Neural cell (in vitro differentiated cells): Measurements from ENCODE around the gene LAP3. TPM values are rescaled to one million over a fixed set of nuclear protein-coding genes. Genes with fewer than 3 reads are reported as not detected.
A peak's percentile ranks its signal among the peaks of the same experiment; 100 is the strongest.

Source experiments
- H2AFZ ChIP-seq: fragments of 200-600, 300-800 bp; sonication (generic), shearing (Covaris generic); 2 replicates; pipeline ENCODE4 v1.6.0; 2014; ENCODE audit warnings: low read depth, mild to moderate bottlenecking, antibody characterized with exemption, low read length, moderate library complexity
- H3F3A ChIP-seq: fragments of 200-600 bp; shearing (Covaris generic); 2 replicates; pipeline ENCODE4 v1.6.1; 2016; ENCODE audit warnings: mild to moderate bottlenecking, moderate library complexity, mixed read lengths, antibody characterized with exemption, low read length; ENCODE audit not compliant: insufficient read depth, poor library complexity, severe bottlenecking
- H3K27ac ChIP-seq: fragments of 200-600, 300-800 bp; sonication (generic), shearing (Covaris generic); 2 replicates; pipeline ENCODE4 v1.5.1; 2014; ENCODE audit warnings: mild to moderate bottlenecking, low read length, moderate library complexity
- H3K27me3 ChIP-seq: fragments of 300-800, 200-600 bp; sonication (generic), shearing (Covaris generic); 2 replicates; pipeline ENCODE4 v1.6.0; 2014; ENCODE audit warnings: mild to moderate bottlenecking, low read depth, low read length, moderate library complexity; ENCODE audit not compliant: insufficient read depth
- H3K36me3 ChIP-seq: fragments of 300-800, 200-600 bp; sonication (generic), shearing (Covaris generic); 2 replicates; pipeline ENCODE4 v1.5.1; 2014; ENCODE audit warnings: mild to moderate bottlenecking, antibody characterized with exemption, low read length, moderate library complexity; ENCODE audit not compliant: insufficient read depth
- H3K4me2 ChIP-seq: fragments of 300-800, 200-600 bp; sonication (generic), shearing (Covaris generic); 2 replicates; pipeline ENCODE4 v1.6.0; 2014; ENCODE audit warnings: mild to moderate bottlenecking, low read length
- H3K4me3 ChIP-seq: fragments of 300-800, 200-600 bp; sonication (generic), shearing (Covaris generic); 2 replicates; pipeline ENCODE4 v1.5.1; 2014; ENCODE audit warnings: mild to moderate bottlenecking, low read length, moderate library complexity
- H3K79me2 ChIP-seq: fragments of 200-600 bp; shearing (Covaris generic); replicated peaks from 2 replicates; pipeline ENCODE4 v1.6.0; 2014; ENCODE audit warnings: mild to moderate bottlenecking, low read length, moderate library complexity; ENCODE audit not compliant: insufficient read depth
- H3K9ac ChIP-seq: fragments of 300-800, 200-600 bp; sonication (generic), shearing (Covaris generic); 2 replicates; pipeline ENCODE4 v1.6.1; 2016; ENCODE audit warnings: mild to moderate bottlenecking, low read length, mixed read lengths
- H3K9me2 ChIP-seq: fragments of 200-600 bp; shearing (Covaris generic); 2 replicates; pipeline ENCODE4 v1.6.1; 2016; ENCODE audit warnings: mild to moderate bottlenecking, low read length, mixed read lengths; ENCODE audit not compliant: insufficient read depth
- H3K9me3 ChIP-seq: fragments of 200-600, 300-800 bp; sonication (generic), shearing (Covaris generic); 2 replicates; pipeline ENCODE4 v1.6.1; 2016; ENCODE audit warnings: mild to moderate bottlenecking, mixed run types, low read length, moderate library complexity, mixed read lengths
- H4K20me1 ChIP-seq: fragments of 200-600 bp; shearing (Covaris generic); 2 replicates; pipeline ENCODE4 v1.6.1; 2016; ENCODE audit warnings: mild to moderate bottlenecking, mixed run types; ENCODE audit not compliant: insufficient read depth
- CTCF ChIP-seq: fragments of 450-650 bp; IDR thresholded peaks from 2 replicates; pipeline ENCODE4 v1.5.1; 2014; ENCODE audit warnings: antibody characterized with exemption, mild to moderate bottlenecking, moderate library complexity; ENCODE audit not compliant: poor library complexity, severe bottlenecking
- EP300 ChIP-seq: fragments of 450-650 bp; conservative IDR thresholded peaks from 2 replicates; pipeline ENCODE4 v1.6.1; 2014; ENCODE audit warnings: antibody characterized with exemption, mild to moderate bottlenecking, moderate library complexity; ENCODE audit not compliant: poor library complexity, severe bottlenecking
- EZH2 ChIP-seq: fragments of 200-600, 300-800 bp; shearing (Covaris generic), sonication (generic); IDR thresholded peaks from 2 replicates; pipeline ENCODE4 v1.6.1; 2014; ENCODE audit warnings: antibody characterized with exemption, low read length, borderline replicate concordance, mild to moderate bottlenecking; ENCODE audit not compliant: insufficient read depth, poor library complexity, severe bottlenecking
- MXI1 ChIP-seq: fragments of 450-650 bp; conservative IDR thresholded peaks from 2 replicates; pipeline ENCODE4 v1.6.1; 2014; ENCODE audit warnings: antibody characterized with exemption, mild to moderate bottlenecking; ENCODE audit not compliant: poor library complexity, severe bottlenecking
- POLR2AphosphoS5 ChIP-seq: IDR thresholded peaks from 2 replicates; pipeline ENCODE4 v1.6.1; 2012
- RAD21 ChIP-seq: fragments of 450-650 bp; conservative IDR thresholded peaks from 2 replicates; pipeline ENCODE4 v1.6.1; 2014; ENCODE audit warnings: antibody characterized with exemption, mild to moderate bottlenecking, moderate library complexity
- SMC3 ChIP-seq: fragments of 450-650 bp; conservative IDR thresholded peaks from 2 replicates; pipeline ENCODE4 v1.6.1; 2014; ENCODE audit warnings: antibody characterized with exemption, mild to moderate bottlenecking, moderate library complexity; ENCODE audit not compliant: poor library complexity
- TAF1 ChIP-seq: IDR thresholded peaks from 2 replicates; pipeline ENCODE4 v1.6.1; 2012; ENCODE audit warnings: low read depth
- polyA plus RNA-seq: library from polyadenylated mRNA; depleted of rRNA; stranded (reverse); fragments of >200 nt; gene quantifications from 2 replicates; pipeline ENCODE4 v1.2.3, GENCODE V29; 2014
- TF ChIP-seq, protein P1 (sequence below): IDR thresholded peaks from 2 replicates; pipeline ENCODE4 v1.6.1; 2012; ENCODE audit warnings: borderline replicate concordance

Gene LAP3
- polyA plus RNA-seq, 1 donor from 2014 or later: 36.9 TPM

DNA sequence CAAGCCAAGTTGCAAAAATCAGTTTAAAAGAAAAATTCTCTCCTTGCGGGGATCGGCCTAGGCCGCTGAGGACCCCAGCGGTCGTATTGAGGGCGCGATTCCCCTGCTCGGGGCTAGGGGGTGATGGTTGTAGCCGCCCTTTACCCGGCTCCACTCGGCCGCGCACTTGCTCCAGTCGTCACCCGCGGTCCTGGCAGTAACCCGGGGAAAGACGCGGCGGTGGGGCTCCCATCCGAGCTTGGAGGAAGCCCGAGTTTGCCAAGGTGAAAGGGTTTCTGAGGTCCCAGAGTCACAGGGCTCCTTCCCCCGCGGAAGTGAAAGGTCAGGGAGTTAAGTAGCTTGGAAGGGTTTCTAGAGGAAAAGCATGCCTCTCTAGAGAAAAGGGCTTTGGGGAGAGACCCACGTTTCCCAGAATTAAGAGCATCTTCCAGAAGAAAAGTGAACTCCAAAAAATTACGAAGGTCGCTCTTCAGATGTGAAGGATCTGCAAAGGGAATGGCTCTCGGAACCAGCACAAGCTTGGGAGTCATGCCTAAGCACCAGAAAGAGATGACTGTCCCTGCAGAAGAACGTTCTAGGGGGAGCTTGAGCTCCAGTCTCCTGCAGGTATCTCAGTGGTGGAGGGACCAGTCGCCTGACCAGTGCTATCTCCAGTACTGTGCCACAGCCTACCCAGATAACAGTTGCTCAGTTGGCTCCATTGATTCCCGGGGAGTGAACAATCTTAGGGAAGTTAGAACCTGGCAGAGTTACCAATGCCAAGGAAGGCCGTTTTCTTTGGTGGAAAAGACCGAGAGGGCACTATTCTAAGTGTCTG lies 875 bp downstream of the LAP3 start:
- Histone ChIP-seq H2AFZ (peak overlapping the region; percentile 63), H4K20me1 (no peaks in the 10 kb centered on the region), H3K9me2 (no peaks in the 10 kb centered on the region), H3K4me2 (peak overlapping the region; percentile 83), H3K27ac (peak overlapping the region; percentile 79), H3K9me3 (no peaks in the 10 kb centered on the region), H3K36me3 (no peaks in the 10 kb centered on the region), H3K27me3 (no peaks in the 10 kb centered on the region), H3K9ac (peak overlapping the region; percentile 71), H3F3A (peaks cover 5% of the 10 kb centered on the region), H3K4me3 (peak overlapping the region; percentile 92), H3K79me2 (no peaks in the 10 kb centered on the region)
- TF ChIP-seq MXI1 (no peak), TAF1 (no peak), CTCF (no peak), SMC3 (no peak), RAD21 (no peak), EZH2 (no peak), POLR2AphosphoS5 (no peak), EP300 (no peak)
- TF ChIP-seq, protein P1, sequence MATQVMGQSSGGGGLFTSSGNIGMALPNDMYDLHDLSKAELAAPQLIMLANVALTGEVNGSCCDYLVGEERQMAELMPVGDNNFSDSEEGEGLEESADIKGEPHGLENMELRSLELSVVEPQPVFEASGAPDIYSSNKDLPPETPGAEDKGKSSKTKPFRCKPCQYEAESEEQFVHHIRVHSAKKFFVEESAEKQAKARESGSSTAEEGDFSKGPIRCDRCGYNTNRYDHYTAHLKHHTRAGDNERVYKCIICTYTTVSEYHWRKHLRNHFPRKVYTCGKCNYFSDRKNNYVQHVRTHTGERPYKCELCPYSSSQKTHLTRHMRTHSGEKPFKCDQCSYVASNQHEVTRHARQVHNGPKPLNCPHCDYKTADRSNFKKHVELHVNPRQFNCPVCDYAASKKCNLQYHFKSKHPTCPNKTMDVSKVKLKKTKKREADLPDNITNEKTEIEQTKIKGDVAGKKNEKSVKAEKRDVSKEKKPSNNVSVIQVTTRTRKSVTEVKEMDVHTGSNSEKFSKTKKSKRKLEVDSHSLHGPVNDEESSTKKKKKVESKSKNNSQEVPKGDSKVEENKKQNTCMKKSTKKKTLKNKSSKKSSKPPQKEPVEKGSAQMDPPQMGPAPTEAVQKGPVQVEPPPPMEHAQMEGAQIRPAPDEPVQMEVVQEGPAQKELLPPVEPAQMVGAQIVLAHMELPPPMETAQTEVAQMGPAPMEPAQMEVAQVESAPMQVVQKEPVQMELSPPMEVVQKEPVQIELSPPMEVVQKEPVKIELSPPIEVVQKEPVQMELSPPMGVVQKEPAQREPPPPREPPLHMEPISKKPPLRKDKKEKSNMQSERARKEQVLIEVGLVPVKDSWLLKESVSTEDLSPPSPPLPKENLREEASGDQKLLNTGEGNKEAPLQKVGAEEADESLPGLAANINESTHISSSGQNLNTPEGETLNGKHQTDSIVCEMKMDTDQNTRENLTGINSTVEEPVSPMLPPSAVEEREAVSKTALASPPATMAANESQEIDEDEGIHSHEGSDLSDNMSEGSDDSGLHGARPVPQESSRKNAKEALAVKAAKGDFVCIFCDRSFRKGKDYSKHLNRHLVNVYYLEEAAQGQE: no peak

- Histone ChIP-seq H2AFZ (no peak overlapping the region), H3K9me3 (no peaks in the 10 kb centered on the region), H4K20me1 (no peaks in the 10 kb centered on the region), H3K9me2 (no peaks in the 10 kb centered on the region), H3K4me2 (peak overlapping the region; percentile 83), H3K79me2 (no peaks in the 10 kb centered on the region), H3K9ac (no peak overlapping the region), H3K27me3 (no peaks in the 10 kb centered on the region), H3K36me3 (no peaks in the 10 kb centered on the region), H3F3A (peaks cover 5% of the 10 kb centered on the region), H3K27ac (no peak overlapping the region), H3K4me3 (peak overlapping the region; percentile 92)
- TF ChIP-seq MXI1 (no peak), SMC3 (no peak), RAD21 (no peak), EZH2 (no peak), EP300 (no peak), TAF1 (no peak), CTCF (no peak), POLR2AphosphoS5 (no peak)
- TF ChIP-seq, protein P1: no peak
These were observed 1.5 kb downstream of the LAP3 start for GRCh38 chr4:17578482-17578891.
